GF-D8 (cell line): ENCODE results near the gene SBNO2.
"Not testable (repeated sequence)": the region's sequence is repeated elsewhere in the genome, so short reads cannot be mapped to it uniquely, and the experiment has no call there.

Experiments
- DNase-seq: peaks from one replicate; lab custom pipeline; 2025; lab: John Stamatoyannopoulos, UW

The SBNO2 gene

DNA sequence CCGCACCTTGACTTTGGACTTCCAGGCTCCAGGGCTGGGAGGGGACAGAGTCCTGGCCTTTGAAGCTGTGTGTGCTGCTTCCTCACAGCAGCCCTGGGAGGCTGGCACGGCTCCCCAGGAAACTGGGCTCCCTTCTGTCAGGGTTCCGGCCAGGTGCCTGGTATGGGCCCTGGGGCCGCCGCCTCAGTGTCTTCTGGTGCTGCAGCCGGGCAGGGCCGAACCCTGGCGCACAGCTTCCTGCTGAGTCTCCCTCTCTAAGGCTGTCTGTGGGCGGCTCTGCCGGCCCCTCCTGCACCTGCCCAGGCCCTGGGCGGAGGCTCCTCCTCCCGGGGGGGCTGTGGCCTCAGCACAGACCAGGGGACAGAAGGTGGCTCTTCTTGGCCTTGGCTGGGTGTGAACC is 37.9 kb downstream of the SBNO2 start:
- no peak for DNase-seq

DNA sequence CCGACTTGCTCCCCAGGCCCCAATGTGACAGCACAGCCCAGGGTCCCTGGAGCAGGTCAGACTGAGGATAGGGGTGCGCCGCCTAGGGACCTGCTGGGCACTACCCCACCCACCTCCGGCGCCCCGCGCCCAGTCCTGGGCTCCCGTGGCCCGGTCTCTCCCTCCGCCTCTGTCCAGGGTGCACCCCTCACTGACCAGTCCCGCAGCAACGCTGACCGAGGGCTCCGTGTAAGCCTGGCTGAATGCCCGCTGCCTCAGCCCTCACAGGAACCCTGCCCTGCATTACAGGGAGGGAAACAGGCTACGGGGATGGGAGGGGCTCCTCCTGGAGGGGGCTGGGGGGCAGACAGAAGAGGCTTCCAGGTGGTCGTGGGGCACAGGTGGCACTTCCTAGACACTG is 38.6 kb downstream of the SBNO2 start:
- DNase-seq, result no peak

DNA sequence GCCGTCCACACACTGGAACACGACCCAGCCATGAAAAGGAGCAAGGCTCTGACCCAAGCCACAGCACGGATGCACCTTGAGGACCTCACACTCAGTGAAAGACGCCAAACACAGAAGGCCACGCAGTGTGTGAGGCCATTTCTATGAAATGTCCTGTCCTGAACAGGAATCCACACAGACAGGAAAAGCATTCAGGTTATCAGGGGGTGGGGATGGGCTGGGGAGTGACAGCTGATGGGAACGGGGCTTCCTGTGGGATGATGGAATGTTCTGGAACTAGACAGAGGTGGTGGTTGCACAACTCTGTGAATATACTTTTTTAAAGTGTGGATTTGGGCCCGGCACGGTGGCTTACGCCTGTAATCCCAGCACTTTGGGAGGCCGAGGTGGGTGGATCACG is 39.6 kb downstream of the SBNO2 start:
- no peak for DNase-seq

DNA sequence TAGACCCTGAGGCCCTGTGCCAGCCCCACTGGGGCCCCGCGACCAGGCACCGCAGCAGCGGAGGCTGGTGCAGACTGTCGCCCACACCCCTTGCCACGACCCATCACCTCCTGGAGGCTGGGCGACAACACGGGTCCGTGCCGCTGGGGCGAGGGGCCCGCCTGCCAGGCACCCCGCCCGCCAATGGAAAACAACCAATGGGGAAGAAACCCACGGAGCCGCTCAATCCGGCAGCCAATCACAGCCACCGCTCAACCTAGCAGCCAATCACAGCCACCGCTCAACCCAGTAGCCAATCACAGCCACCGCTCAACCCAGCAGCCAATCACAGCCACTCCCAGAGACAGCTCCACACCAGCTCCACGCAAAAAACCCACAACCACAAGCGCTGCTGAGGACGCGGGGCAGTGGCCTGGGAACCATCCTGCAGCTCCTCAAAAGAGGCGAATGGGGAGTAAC is 40.6 kb downstream of the SBNO2 start:
- DNase-seq, result peak; percentile 73

DNA sequence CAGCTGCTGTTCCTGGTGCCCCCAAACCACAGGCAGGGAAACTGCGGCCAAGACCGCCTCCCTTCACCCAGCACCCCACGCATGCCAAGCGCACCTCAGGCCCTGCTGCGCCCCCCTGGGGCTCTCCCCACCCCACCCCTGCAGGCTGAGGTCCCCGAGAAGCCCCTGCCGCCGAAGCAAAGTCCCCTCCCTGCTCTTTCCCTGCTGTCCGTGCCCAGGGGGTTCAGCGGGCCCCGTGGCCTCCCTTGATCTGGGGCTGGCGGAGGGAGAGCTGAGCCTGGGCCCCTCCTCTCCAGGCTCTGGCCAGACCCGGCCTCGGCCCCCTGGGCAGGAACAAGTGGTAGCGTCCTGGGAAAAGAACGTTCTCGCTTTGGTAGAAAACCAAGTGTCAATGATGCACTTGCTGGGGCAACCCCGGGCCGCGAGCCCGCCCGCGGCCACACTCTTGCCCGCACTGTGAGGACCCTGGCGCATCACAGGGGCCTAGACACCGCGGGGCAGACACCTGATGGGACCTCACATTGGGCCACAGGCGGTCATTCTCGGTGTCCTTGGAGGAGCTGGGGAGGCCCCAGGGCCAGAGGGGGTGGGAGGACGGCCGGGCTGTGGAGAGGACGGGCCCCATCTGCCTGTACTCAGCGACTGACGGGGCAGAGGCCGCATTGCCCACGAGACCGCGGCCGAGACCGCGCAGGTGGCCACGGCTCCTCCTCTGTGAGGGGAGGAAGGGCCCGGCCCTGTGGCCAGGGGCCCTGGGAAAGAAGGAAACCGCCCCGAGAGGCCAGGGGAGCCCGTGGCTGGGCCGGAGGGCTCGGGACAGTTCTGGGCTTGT is 41.3 kb downstream of the SBNO2 start:
- DNase-seq, result no peak

DNA sequence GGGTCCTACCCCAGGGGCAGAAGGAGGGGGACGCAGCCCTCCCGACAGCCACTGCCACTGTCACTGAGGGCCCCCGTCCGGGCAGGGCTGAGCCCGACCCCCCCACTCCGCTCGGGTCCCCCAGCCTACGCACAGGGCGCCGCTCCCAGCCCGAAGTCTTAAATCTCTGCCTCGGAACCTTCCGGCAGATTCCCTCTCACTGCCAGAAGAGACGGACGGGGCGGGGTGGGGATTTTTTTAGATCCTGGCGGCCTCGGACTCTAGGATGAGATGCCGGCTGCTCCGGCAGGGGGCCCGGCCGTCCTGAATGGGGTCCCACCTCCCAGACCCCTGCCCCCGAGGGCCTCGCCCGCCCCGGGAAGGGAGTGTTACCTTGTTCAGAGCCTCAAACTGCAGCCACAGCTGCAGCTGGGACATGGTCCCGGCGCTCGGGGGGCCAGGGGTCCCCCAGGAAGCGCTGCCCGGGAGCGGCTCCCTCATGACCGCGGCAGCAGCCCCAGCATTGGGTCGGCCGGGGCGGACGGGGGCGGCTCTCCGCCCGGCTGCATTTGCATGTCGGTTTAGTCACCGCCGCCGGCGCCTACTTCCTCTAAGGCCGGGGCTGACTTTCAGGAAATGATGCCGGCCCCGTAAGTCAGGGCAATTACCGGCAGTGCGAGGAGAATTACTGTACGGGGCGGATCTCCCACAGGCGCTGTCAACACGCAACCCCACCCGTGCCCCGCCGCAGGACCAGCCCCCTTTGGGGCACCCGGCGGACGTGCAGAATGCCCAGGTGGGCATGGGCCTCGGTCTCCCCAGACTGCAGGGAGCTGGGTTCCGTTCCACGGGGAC is 42.1 kb downstream of the SBNO2 start:
- DNase-seq, result peak; percentile 46

DNA sequence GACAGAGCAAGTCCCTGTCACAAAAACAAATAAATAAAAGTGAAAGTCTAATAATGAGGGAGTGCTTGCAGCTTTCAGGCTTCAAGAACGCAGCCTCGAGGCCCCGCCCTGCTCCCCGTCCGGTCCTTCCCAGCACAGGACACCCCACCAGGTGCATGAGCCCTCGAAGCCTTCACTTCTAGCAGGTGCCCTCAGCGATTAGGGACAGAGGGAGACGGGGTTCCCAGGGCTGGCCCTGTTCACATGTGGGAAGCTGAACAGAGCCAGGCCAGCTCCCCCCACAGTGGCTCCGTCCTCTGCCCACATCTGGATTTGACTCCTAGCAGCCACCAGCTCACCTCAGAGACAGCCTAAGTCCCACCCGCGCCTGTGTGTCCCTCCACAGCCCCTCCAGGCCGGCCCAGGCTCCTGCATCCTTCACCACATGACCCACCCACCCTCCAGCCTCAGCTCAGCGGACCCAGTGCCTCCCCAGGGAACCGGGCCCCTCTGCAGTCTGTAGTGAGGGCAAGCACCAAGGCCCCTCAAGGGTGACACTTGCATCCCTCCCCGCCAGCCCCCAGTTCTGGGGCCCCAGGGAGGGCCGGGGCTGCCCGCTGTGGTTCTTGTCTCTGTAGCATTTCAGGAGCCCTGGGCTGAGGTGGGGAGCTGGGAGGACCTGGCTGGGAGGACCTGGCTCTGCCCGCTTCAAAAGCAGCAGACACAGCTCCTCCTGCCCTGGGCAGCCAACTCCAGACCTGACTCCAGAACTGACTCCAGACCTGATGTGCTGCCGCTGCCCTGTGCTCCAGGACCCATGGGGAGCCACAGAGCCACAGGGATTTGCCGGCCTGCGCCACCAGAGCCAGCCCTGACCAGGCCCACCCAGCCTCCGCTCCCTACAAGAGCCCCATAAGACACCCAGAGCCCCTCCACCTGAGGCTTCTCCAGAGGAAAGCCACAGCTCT is 43.0 kb downstream of the SBNO2 start:
- no peak for DNase-seq

DNA sequence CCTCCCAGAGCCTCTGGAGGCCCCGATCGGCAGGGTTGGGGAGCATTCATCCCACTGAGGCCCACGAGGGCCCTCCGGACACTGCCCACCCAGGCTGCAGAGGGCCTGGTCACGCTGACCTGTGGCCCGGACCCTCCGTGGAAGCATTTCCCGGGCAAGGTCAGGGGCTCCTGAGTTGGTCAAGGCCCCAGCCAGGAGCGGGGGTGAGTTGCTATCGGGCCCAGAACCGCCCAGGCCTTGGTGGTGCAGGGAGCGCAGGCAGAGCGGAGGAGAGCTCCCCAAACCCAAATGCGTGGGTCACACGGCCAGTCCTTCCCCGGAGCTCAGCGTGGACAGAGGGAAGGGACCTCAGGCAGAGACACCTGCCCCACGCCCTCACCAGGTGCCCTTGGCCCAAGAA is 44.5 kb downstream of the SBNO2 start:
- DNase-seq, result no peak

DNA sequence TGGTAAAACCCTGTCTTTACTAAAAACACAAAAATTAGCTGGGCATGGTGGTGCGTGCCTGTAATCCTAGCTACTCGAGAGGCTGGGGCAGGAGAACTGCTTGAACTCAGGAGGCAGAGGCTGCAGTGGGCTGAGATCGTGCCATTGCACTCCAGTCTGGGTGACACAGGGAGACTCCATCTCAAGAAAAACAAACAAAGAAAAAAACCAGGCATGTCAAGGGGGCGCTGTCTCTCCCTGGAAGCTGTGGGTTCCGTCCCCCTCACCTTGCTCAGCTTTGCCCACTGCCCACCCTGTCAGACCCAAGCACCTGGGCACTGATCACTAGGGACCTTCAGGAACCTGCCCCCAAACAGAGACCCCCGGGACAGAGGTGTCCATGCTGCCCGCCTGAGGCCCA is 45.0 kb downstream of the SBNO2 start:
- DNase-seq, result not testable (repeated sequence)

DNA sequence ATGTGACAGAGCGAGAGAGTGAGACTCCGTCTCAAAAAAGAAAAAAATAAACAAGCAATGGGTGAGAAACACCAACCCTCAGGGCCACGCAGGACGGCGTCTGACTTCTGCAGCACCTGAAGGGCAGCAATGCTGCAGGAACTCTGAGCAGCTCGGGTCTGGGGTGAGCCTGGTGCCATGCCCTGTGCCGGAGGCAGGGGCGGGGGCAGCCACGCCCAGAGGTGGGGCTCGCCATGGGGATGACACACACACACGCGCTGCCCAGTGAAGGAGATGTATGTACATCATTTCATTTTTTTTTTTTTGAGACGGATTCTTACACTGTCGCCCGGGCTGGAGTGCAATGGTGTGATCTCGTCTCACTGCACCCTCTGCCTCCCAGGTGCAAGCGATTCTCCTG is 46.0 kb downstream of the SBNO2 start:
- no peak for DNase-seq

DNA sequence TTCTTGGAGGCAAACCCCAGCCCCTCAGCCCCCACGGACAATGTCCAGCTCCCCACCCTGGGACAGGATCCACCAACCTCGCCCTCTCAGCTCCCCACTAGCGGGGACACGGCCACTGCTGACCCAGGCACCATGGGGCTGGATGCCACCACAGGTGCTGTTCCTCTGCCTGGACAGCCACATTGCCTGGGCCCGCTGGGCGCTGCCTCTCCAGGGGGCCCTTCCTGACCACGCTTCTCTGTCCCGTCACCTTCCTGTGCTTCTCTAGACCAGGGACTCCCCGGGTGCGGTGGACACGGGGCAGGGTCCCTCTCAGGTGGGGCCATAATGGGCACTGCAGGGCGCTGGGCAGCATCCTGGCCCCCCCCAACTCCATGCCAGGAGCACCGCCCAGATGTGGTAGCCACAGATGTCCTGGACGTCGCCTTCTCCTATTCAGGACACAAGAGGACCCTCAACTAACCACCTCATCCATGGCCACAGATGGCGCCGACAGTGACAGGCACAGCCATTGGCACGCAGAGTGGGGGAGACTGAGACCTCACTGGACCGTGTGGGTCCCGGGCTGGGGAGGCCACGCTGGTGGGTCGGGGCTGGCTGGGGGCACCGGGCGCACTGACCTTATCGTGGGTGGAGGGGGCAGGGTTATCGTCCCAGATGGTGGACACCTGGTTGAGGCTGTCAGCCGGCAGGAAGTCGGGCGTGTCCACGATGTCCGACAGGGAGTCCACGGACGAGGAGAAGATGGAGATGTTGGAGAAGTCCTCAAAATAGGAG is 46.9 kb downstream of the SBNO2 start:
- DNase-seq, result no peak

DNA sequence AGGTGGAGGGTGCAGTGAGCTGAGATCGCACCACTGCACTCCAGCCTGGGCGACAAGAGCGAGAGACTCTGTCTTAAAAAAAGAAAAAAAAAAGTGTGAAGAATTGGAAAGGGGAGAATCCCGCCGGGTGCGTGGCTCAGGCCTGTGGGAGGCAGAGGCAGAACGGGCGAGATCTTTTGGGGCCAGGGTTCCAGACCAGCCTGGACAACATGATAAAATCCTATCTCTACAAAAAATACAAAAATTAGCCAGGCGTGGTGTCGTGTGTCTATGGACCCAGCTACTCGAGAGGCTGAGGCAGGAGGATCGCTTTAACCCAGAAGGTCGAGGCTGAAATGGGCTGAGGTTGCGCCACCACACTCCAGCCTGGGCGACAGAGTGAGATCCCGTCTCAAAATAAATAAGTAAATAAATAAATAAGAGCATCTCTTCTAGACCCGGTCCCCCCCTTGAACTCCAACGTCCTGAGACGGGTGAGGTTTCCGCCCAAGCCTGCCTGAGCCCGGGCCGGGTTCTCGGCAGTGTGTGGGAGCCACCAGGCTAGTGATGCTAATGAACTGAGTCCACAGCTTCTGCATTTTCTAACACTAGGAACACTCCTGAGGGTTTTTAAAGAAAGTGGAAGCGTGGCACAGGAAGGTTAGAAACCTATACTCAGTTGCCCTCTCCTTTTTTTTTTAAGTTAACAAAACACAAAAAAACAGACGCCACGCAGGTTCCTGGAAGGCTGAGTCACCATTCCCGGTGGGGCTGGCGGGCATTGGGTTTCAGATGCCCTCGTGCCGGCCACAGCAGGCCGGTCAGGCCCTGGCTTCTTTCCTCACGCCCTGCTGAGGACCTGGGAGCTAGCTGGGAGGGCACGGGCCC is 48.2 kb downstream of the SBNO2 start:
- DNase-seq, result no peak

DNA sequence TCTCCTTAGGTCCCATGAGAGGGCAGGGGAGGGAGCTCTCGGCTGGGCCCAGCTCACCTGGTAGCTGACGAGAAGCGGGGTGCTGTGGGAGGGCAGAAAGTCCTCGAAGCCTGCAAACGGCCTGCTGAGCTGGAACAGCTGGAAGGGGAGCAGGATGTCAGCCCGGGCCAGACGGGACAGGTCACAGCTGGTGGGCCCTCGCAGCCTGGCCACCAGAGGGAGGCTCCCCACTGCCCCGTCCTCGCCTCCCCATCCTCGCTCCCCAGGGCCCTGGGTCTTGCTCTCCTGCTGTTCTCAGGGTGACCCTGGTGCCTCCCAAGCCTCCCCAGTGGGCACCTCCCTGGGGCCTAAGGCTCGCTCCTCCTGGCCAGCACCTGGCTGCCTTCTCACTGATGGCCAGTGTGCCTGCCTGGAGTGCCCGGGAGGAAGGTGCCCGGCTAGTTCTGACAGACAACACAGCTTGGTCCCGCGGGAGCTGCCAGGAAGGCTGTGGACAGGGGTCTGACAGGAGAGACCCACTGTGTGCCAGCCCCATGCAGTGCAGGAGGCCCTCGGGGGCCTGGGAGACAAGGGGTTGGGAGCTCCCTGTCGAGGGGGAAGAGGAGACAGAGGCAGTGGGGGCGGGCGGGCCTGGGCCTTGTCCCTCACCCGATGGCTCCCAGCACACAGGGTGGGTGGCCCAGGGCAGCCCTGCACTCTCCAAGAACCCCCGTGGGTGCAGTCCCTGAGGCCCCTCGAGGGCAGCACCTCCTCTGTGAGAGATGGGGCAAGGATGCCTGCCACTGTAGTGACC is 50.0 kb downstream of the SBNO2 start:
- no peak for DNase-seq

DNA sequence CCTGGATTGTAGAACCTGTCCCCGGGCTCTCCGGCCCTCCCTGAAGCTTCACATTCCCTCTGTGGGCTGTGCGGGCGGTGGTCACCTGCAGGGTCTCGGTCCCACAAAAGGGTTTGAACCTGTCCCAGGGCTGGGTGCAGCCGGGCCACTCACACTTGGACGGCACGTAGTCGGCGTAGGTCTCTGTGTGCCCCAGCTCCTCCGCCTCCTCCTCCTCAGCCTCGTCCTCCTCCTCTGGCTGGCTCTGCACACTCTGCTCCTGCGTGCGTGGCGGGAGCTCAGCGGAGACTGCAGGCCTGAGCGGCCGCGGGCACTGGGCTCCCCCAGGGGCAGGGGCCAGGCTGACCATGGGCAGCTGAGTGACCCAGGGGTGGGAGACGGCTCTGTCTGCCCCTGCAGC is 50.7 kb downstream of the SBNO2 start:
- no peak for DNase-seq

DNA sequence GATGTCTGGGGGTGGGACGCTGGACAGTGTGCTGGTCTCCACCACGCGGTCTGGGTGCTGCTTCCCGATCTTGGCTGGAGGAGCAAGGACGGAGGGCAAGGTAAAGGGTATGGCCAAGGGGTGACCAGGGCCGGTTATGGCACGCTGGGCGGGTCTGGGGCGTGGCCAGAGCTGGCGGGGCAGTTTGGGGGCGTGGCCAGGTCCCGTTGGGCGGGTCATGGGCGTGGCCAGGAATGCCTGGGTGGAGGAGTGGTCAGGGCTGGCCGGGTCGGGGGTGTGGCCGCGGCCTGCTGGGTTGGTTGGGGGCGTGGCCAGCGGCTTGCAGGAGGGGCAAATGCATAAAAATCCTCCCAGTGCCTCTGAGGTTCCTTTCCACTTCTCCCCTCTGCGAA is 51.1 kb downstream of the SBNO2 start:
- DNase-seq, result no peak

DNA sequence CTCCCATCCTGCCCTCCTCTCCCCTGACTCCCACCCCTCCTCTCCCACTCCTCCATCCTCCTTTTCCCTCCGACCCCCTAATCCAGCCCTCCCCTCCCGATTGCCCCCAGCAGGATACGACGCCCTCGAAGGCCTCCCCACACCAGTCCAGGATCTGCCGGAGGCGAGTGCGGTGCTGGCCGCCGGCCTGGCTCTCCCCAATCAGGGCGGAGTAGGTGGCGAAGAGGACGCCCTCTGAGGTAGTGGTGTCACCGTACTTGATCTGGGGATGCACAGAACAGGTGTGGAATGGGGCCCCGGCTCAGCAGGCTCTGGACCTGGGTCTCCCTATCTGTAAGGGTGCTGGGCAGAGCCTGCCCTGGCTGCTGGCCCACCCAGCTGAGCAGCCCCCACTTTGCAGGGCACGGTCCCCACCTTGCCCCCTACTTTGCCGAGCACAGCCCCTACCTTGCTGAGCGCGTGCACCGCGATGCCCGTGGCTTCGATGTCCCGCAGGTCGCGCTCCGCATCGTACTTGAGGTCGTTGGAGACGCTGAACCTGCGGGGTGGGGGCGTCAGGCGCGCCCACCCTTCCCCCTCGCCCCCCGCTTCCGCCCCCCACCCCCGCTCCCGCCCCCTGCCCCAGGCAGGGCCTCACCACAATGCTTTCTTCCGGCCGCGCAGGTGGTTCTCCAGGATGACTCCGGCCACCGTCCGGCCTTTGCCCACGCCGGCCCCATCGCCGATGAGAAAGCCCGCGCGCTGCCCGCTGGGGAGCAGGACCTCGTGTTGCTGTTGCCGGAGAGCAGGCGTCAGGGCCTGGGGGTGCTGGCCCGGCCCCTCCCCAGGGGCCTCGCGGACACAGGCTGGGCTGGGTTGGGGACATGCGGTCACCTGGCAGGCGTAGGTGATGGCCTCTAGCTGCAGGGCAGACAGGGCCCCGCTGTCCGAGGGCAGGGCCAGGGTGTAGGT is 51.8 kb downstream of the SBNO2 start:
- DNase-seq, result no peak

DNA sequence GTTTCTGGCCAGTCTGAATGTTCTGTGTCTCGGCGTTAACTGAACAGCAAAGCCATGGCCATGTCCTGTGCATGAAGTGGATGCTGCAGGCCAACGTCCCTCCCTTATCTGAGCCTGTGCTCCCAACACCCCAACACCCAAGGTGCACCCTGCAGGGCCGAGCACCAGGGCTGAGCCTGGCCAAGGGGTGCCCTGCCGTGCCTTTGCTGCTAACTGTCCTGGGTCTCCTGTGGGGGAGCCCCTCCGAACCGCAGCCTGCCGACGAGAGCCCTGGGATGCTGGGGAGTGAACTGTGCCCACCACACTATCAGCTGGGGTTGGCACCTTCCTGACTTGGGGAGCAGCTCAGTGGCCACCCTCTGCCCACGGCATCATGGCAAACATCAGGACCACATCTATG is 52.7 kb downstream of the SBNO2 start:
- no peak for DNase-seq

DNA sequence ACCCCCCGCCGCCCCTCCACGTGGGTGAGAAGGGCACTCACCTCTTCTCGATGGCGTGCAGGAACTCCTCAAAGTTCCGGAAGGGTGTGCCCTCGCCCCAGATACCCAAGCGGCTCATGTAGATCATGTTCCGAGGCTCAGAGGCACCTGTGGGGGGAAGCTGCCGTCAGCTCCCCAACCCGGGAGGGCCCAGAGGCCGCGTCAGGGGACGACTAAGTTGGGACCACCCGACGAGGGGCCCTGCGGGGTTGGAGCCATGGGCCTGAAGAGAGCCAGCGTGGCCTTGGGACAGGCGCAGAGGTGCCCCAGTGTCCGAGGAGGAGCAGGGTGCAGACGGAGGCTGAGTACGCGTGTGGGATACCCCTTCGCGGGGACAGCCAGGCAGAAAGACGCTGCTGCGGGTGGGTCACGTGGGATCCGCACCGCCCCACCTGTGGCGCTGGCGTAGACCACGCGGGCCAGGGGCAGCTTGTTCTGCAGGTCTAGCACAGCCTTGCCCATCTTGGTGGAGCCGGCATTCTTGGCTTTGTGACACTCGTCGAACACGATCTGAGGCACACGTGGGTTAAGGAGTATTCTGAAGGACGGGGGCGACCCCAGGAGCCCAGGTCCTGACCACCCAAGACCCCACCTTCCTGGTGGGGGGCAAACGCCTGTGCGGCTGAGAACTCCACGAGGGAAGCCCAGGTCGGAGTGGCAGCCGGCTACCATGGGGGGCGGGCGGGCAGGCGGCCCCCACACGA is 54.4 kb downstream of the SBNO2 start:
- DNase-seq, result no peak
